Measurements from ENCODE around the gene ZNF324B. TPM values are rescaled to one million over a fixed set of nuclear protein-coding genes. Genes with fewer than 3 reads are reported as not detected.
"Not testable (repeated sequence)": the region's sequence is repeated elsewhere in the genome, so short reads cannot be mapped to it uniquely, and the experiment has no call there.

Gene ZNF324B
- total and polyA plus RNA-seq, 2 of the 8 experiments (the other 6 are each of a cell fraction or from before 2014, with no cell fraction given): 2.9 to 6.0 TPM

- H2BK5ac ChIP-seq (ENCODE audit: low read depth, low read length); H2BK20ac ChIP-seq (ENCODE audit: low read length); H3K36me3 ChIP-seq (ENCODE audit: control insufficient read depth in 2 of 4, insufficient read depth in 4 of 4, low read length in 3 of 4); H3K4me3 ChIP-seq (ENCODE audit: extremely low read depth in 1 of 4, insufficient read depth in 2 of 4, low read depth in 3 of 4, low read length in 4 of 4); H4K91ac ChIP-seq (replicated peaks; ENCODE audit: insufficient read length, low read length); H3K56ac ChIP-seq (replicated peaks; ENCODE audit: insufficient read length, low read depth, low read length); CTCF ChIA-PET (ENCODE audit: partially characterized antibody); H3K23ac ChIP-seq (ENCODE audit: insufficient read length); H4K8ac ChIP-seq (ENCODE audit: extremely low read depth, insufficient read depth, low read length); H2AFZ ChIP-seq (ENCODE audit: low read length); H3K27ac ChIP-seq (ENCODE audit: low read depth, low read length); H3K9me3 ChIP-seq (ENCODE audit: insufficient read depth in 2 of 2, low read depth in 1 of 2, low read length in 1 of 2); H2BK12ac ChIP-seq (ENCODE audit: low read depth, low read length); H3K4me2 ChIP-seq (ENCODE audit: insufficient read depth in 1 of 2, low read depth in 2 of 2, low read length in 2 of 2); FAIRE-seq; H3K14ac ChIP-seq (ENCODE audit: insufficient read length); H3K18ac ChIP-seq (ENCODE audit: extremely low read depth, low read length); H3K9ac ChIP-seq (replicated peaks in 1 of 4; ENCODE audit: extremely low read depth in 1 of 4, low read depth in 3 of 4, low read length in 3 of 4); H3K4ac ChIP-seq (replicated peaks; ENCODE audit: insufficient read length, low read depth, low read length); H3K27me3 ChIP-seq (replicated peaks in 1 of 4; ENCODE audit: control insufficient read depth in 3 of 4, extremely low read depth in 1 of 4, insufficient read depth in 3 of 4, low read length in 3 of 4); H3K79me1 ChIP-seq (ENCODE audit: low read depth, low read length); H2AK5ac ChIP-seq (ENCODE audit: low read depth, low read length); H4K5ac ChIP-seq (ENCODE audit: insufficient read length, low read depth, low read length); DNase-seq (ENCODE audit: low read depth in 1 of 2, low spot score in 2 of 2); H2BK15ac ChIP-seq (ENCODE audit: low read length); H2BK120ac ChIP-seq (replicated peaks; ENCODE audit: low read depth, low read length); H3K79me2 ChIP-seq (ENCODE audit: control insufficient read depth in 1 of 2, insufficient read depth in 2 of 2, low read length in 2 of 2); H3K4me1 ChIP-seq (replicated peaks in 1 of 4; ENCODE audit: control insufficient read depth in 3 of 4, insufficient read depth in 4 of 4, low read length in 3 of 4): not testable (repeated sequence)
- Histone ChIP-seq H3K23me2 (ENCODE audit: low read depth, low read length) (peaks cover 15% of the 10 kb centered on the region), H4K20me1 (replicated peaks in 1 of 2; ENCODE audit: control insufficient read depth in 1 of 2, insufficient read depth in 2 of 2, low read length in 2 of 2) (peaks cover 6 to 12% of the 10 kb centered on the region in 2 experiments)
- WGBS, 2 experiments (ENCODE audit: extremely low coverage in 1 of 2, insufficient coverage in 1 of 2, insufficient read length in 1 of 2, insufficient replicate concordance in 2 of 2, low coverage in 1 of 2, low lambda C conversion rate in 2 of 2, missing lambda C conversion rate in 1 of 2): 94% methylated on average over 14 of the region's 53 CpGs; no CpG with 5 or more reads in 1 of the 2 experiments
- POLR2A ChIA-PET (ENCODE audit: partially characterized antibody): interaction anchor here (1.3 kb wide), 1 partner anchor 48 kb away, joined by 4 read pairs; no protein-coding TSS in a partner anchor
Observed at GRCh38 chr19:58470837-58471543, 19.6 kb downstream of the ZNF324B start.

Data from H1 (cell line).